ENCODE measurements around the gene PHYHIPL. TPM values are rescaled to one million over a fixed set of nuclear protein-coding genes. Genes with fewer than 3 reads are reported as not detected.

The PHYHIPL gene
- total RNA-seq = not detected
- under 1 TPM in 1 of 2 donors, not detected in 1; 0.03 TPM for polyA plus RNA-seq
- long read RNA-seq, donor 1, partial matches to known transcripts = 0 of 1 reads
- long read RNA-seq, donor 1, other reads (novel, unspliced or antisense) = 1 of 1 reads
- long read RNA-seq, donor 2 = 0 reads
- long read RNA-seq, donor 3 = 0 reads

GRCh38 chr10:59176241-59177030 lies at the start of gene PHYHIPL:
Gene PHYHIPL, plus strand, starts transcription at chr10:59176643. Its CDS starts 211 bp downstream, at chr10:59176854.
- peaks cover 6 to 52% (median 42%) of the 10 kb centered on the region in 7 donors for H3K27me3 ChIP-seq
- no peaks in the 10 kb centered on the region for H3K9me3 ChIP-seq
- 1% methylated on average over 69 to 88 of the region's 90 CpGs for WGBS, 2 donors
- H3K4me1 ChIP-seq = peaks cover 3 to 17% (median 10%) of the 10 kb centered on the region in 9 donors
- no peak for DNase-seq
- H3K27ac ChIP-seq = no peak within 1 kb of the TSS
- H3K36me3 ChIP-seq = no peaks in the 10 kb centered on the region
- no peak for TF ChIP-seq CTCF (IDR thresholded peaks at IDR 0.05)
- H3K4me3 ChIP-seq = peak within 1 kb of the TSS; percentile 3 to 50 (median 33)
- intact Hi-C loops (cut with DNase I) = no loop called here
- peak in 3 of 8 donors; percentile 16 to 47 (median 29) for ATAC-seq

- WGBS, 2 donors = 84 to 85% methylated on average over 3 of the region's 3 CpGs
- ATAC-seq (no peak), DNase-seq (no peak)
- Histone ChIP-seq H3K27me3 (no peaks in the 10 kb centered on the region), H3K4me1 (peaks cover 0 to 11% (median 4%) of the 10 kb centered on the region in 9 donors), H3K9me3 (no peaks in the 10 kb centered on the region), H3K36me3 (no peaks in the 10 kb centered on the region), H3K27ac (no peak overlapping the region), H3K4me3 (no peak overlapping the region)
- TF ChIP-seq CTCF (IDR thresholded peaks at IDR 0.05) = no peak
- intact Hi-C loops (cut with DNase I) = no loop called here
These were observed 49.5 kb upstream of the PHYHIPL start for GRCh38 chr10:59126991-59127390.

- H3K4me3 ChIP-seq = no peak overlapping the region
- intact Hi-C loops (cut with DNase I) = no loop called here
- DNase-seq (no peak), ATAC-seq (no peak)
- H3K27ac ChIP-seq = no peak overlapping the region
- H3K36me3 ChIP-seq = no peaks in the 10 kb centered on the region
- no peaks in the 10 kb centered on the region for H3K9me3 ChIP-seq
- 68 to 80% methylated on average over 1 of the region's 1 CpG for WGBS, 2 donors
- H3K4me1 ChIP-seq = peaks cover 0 to 11% (median 4%) of the 10 kb centered on the region in 9 donors
- H3K27me3 ChIP-seq = no peaks in the 10 kb centered on the region
- no peak for TF ChIP-seq CTCF (IDR thresholded peaks at IDR 0.05)
These were observed 48.5 kb upstream of the PHYHIPL start for GRCh38 chr10:59127991-59128390.

- Histone ChIP-seq H3K4me1 (peaks cover 0 to 20% (median 5%) of the 10 kb centered on the region in 9 donors), H3K27ac (no peak overlapping the region), H3K9me3 (no peaks in the 10 kb centered on the region), H3K27me3 (no peaks in the 10 kb centered on the region), H3K4me3 (no peak overlapping the region), H3K36me3 (no peaks in the 10 kb centered on the region)
- no peak for TF ChIP-seq CTCF (IDR thresholded peaks at IDR 0.05)
- DNase-seq (no peak), ATAC-seq (no peak)
- intact Hi-C loops (cut with DNase I) = no loop called here
These were observed 46.6 kb upstream of the PHYHIPL start for GRCh38 chr10:59129867-59130266.

All from heart right ventricle (tissue), 16 donors.